CD4-positive, alpha-beta T cell treated with Interferon alpha-2 for 1 hour (primary cell): ENCODE measurements around the gene LTC4S.
"Not testable (repeated sequence)": the region's sequence is repeated elsewhere in the genome, so short reads cannot be mapped to it uniquely, and the experiment has no call there.

ENCODE experiments used
- DNase-seq, 2 donors: peaks; one replicate each; pipeline ENCODE4 v3.0.0-alpha.2; 2020 to 2022

Gene LTC4S

GRCh38 chr5:179827680-179828079 is 33.9 kb downstream of the LTC4S start:
- DNase-seq = peak; percentile 18 to 51

- no peak for DNase-seq
Measured at GRCh38 chr5:179828756-179829421, 35.1 kb downstream of the LTC4S start.

GRCh38 chr5:179829732-179830435 is 36.1 kb downstream of the LTC4S start:
- DNase-seq = no peak

GRCh38 chr5:179830818-179831468 is 37.2 kb downstream of the LTC4S start:
- no peak for DNase-seq

GRCh38 chr5:179832039-179832745 is 38.4 kb downstream of the LTC4S start:
- DNase-seq = no peak

- DNase-seq = no peak
Measured at GRCh38 chr5:179833056-179833708, 39.4 kb downstream of the LTC4S start.

- no peak for DNase-seq
Measured at GRCh38 chr5:179833709-179834070, 39.9 kb downstream of the LTC4S start.

- DNase-seq = no peak
Measured at GRCh38 chr5:179834120-179834519, 40.3 kb downstream of the LTC4S start.

GRCh38 chr5:179834871-179835270 is 41.1 kb downstream of the LTC4S start:
- DNase-seq = not testable (repeated sequence)

- DNase-seq = peak; percentile 54 to 76
Measured at GRCh38 chr5:179836225-179837019, 42.6 kb downstream of the LTC4S start.

- DNase-seq = no peak
Measured at GRCh38 chr5:179837076-179838011, 43.6 kb downstream of the LTC4S start.

GRCh38 chr5:179839328-179840256 is 45.8 kb downstream of the LTC4S start:
- DNase-seq = no peak

- DNase-seq = no peak
Measured at GRCh38 chr5:179840321-179840720, 46.5 kb downstream of the LTC4S start.

GRCh38 chr5:179840766-179841165 is 47.0 kb downstream of the LTC4S start:
- DNase-seq = no peak

- no peak for DNase-seq
Measured at GRCh38 chr5:179841621-179842020, 47.8 kb downstream of the LTC4S start.
